Measurements from ENCODE around the gene SCO2. TPM values are rescaled to one million over a fixed set of nuclear protein-coding genes. Genes with fewer than 3 reads are reported as not detected.

SCO2 gene
- total and polyA plus RNA-seq, 2 of the 4 experiments (the other 2 are of a cell fraction), result 1.3 to 1.9 TPM

DNA sequence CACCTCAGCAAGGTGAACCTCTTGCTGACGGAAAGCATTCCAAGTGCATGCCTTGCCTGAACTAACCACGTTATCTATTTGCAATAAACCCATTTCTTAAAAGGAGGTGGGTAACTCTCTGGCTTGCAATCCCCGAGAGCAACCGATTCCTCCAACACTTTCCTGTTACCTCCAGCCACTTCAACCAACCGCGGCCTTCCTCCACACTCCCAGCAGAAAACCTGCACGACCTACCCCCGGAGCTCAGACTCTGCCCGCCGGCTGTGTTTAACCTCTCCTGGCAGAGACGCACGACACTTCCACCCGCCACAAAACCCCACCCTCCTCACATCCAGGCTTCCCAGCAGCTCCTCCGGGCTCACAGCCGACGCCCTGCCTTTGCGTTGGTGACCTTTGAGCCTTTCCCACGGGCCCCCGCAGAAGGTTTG lies 708 bp downstream of the SCO2 start:
- peak overlapping the region; percentile 71 for H3K4ac ChIP-seq (ENCODE audit: low read depth, low read length)
- no peak overlapping the region for H3K18ac ChIP-seq (ENCODE audit: low read depth, low read length)
- H2BK15ac ChIP-seq (ENCODE audit: low read depth, low read length), result no peak overlapping the region
- peak overlapping the region; percentile 76 for H3K27ac ChIP-seq (ENCODE audit: insufficient read depth, low read length)
- CTCF ChIA-PET, result interaction anchor here (0.5 to 1.6 kb wide), 3 partner anchors 23 to 94 kb away, joined by 3 to 8 read pairs (median 3); partner anchors contain the start of gene SYCE3
- H4K20me1 ChIP-seq (ENCODE audit: insufficient read depth, low read length), result peaks cover 19% of the 10 kb centered on the region
- POLR2A ChIA-PET (ENCODE audit: unreplicated experiment), result interaction anchor here (0.6 kb wide), 1 partner anchor 10 kb away, joined by 3 read pairs; no protein-coding TSS in a partner anchor
- peak overlapping the region; percentile 79 for H3K14ac ChIP-seq (replicated peaks; ENCODE audit: low read depth, low read length)
- H3K9me1 ChIP-seq (ENCODE audit: insufficient read depth, low read length), result peaks cover 12% of the 10 kb centered on the region
- peaks cover 11 to 46% of the 10 kb centered on the region in 2 experiments for H3K79me1 ChIP-seq (ENCODE audit: low read depth in 1 of 2, low read length in 2 of 2)
- H3K9me3 ChIP-seq (ENCODE audit: control insufficient read depth, insufficient read depth, low read length), result no peaks in the 10 kb centered on the region
- no peak for ATAC-seq (ENCODE audit: low read depth)
- peaks cover 13% of the 10 kb centered on the region for H3K4me1 ChIP-seq (ENCODE audit: control insufficient read depth, insufficient read depth, low read length)
- H3K23ac ChIP-seq (ENCODE audit: low read depth, low read length), result peak overlapping the region; percentile 2; the same call in 1 of the 2 replicates
- intact Hi-C loops (cut with micrococcal nuclease) (loop anchor here (5.0 kb wide), 1 partner anchor 58 kb away; the partner anchor contains the start of gene CHKB), dilution Hi-C loops (cut with HindIII; ENCODE audit: low sequenced_read_pairs, unreplicated experiment) (no loop called here), in situ Hi-C loops (cut with MboI; ENCODE audit: low sequenced_read_pairs) (loop anchor here (5.0 kb wide), 1 partner anchor 53 kb away; the partner anchor contains the start of gene CPT1B)
- peak overlapping the region; percentile 37 to 86; a peak in 2 of 4 replicates for H4K8ac ChIP-seq (ENCODE audit: low read depth in 2 of 2, low read length in 2 of 2)
- peak overlapping the region; percentile 98 for H2AK9ac ChIP-seq (replicated peaks; ENCODE audit: low read depth, low read length, poor library complexity)
- 0 out of 2 replicates have a peak overlapping the region, but pooled peaks have one; percentile 36 for H3K56ac ChIP-seq (ENCODE audit: extremely low read depth, insufficient read depth, low read length)
- 34% methylated on average over 6 of the region's 19 CpGs; no CpG with 5 or more reads in 1 of the 2 experiments for WGBS, 2 experiments (ENCODE audit: extremely low coverage in 2 of 2, insufficient read length in 1 of 2)
- H2BK120ac ChIP-seq (ENCODE audit: low read depth, low read length), result no peak overlapping the region
- H2AFZ ChIP-seq (replicated peaks; ENCODE audit: low read length, poor library complexity), result peak overlapping the region; percentile 96
- H3K4me2 ChIP-seq (ENCODE audit: low read depth, low read length), result peak overlapping the region; percentile 88
- DNase-seq, result no peak
- BruUV-seq (replicated peaks), result no TSS peak
- TF ChIP-seq, protein P1, sequence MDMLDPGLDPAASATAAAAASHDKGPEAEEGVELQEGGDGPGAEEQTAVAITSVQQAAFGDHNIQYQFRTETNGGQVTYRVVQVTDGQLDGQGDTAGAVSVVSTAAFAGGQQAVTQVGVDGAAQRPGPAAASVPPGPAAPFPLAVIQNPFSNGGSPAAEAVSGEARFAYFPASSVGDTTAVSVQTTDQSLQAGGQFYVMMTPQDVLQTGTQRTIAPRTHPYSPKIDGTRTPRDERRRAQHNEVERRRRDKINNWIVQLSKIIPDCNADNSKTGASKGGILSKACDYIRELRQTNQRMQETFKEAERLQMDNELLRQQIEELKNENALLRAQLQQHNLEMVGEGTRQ (IDR thresholded peaks at IDR 0.05; ENCODE audit: low read depth, low read length), result no peak
- TF ChIP-seq, protein P2, sequence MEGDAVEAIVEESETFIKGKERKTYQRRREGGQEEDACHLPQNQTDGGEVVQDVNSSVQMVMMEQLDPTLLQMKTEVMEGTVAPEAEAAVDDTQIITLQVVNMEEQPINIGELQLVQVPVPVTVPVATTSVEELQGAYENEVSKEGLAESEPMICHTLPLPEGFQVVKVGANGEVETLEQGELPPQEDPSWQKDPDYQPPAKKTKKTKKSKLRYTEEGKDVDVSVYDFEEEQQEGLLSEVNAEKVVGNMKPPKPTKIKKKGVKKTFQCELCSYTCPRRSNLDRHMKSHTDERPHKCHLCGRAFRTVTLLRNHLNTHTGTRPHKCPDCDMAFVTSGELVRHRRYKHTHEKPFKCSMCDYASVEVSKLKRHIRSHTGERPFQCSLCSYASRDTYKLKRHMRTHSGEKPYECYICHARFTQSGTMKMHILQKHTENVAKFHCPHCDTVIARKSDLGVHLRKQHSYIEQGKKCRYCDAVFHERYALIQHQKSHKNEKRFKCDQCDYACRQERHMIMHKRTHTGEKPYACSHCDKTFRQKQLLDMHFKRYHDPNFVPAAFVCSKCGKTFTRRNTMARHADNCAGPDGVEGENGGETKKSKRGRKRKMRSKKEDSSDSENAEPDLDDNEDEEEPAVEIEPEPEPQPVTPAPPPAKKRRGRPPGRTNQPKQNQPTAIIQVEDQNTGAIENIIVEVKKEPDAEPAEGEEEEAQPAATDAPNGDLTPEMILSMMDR (conservative IDR thresholded peaks at IDR 0.05; ENCODE audit: low read depth, low read length), result no peak
- TF ChIP-seq, protein P3, sequence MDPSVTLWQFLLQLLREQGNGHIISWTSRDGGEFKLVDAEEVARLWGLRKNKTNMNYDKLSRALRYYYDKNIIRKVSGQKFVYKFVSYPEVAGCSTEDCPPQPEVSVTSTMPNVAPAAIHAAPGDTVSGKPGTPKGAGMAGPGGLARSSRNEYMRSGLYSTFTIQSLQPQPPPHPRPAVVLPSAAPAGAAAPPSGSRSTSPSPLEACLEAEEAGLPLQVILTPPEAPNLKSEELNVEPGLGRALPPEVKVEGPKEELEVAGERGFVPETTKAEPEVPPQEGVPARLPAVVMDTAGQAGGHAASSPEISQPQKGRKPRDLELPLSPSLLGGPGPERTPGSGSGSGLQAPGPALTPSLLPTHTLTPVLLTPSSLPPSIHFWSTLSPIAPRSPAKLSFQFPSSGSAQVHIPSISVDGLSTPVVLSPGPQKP (IDR thresholded peaks at IDR 0.05; ENCODE audit: borderline replicate concordance, low read depth, low read length), result no peak
- TF ChIP-seq POLR2A (IDR thresholded peaks at IDR 0.05; ENCODE audit: low read depth, low read length) (no peak), FOS (IDR thresholded peaks at IDR 0.05; ENCODE audit: low read depth, low read length) (no peak), RCOR1 (IDR thresholded peaks at IDR 0.05; ENCODE audit: insufficient replicate concordance, low read length) (no peak), SMC3 (IDR thresholded peaks at IDR 0.05; ENCODE audit: low read depth, low read length) (no peak), MXI1 (IDR thresholded peaks at IDR 0.05; ENCODE audit: borderline replicate concordance, low read depth, low read length) (no peak), CHD1 (IDR thresholded peaks at IDR 0.05; ENCODE audit: low read depth, low read length) (no peak), BHLHE40 (IDR thresholded peaks at IDR 0.05; ENCODE audit: low read depth, low read length) (no peak), NFE2L2 (IDR thresholded peaks at IDR 0.05; ENCODE audit: low read depth, low read length) (no peak), RFX5 (IDR thresholded peaks at IDR 0.05; ENCODE audit: low read depth, low read length) (no peak), RAD21 (IDR thresholded peaks at IDR 0.05; ENCODE audit: low read length) (no peak)
- H2AK5ac ChIP-seq (ENCODE audit: low read depth, low read length), result peak overlapping the region; percentile 61; the same call in 1 of the 2 replicates
- H2BK5ac ChIP-seq (ENCODE audit: low read depth, low read length, poor library complexity, severe bottlenecking), result peak overlapping the region; percentile 77
- H4K5ac ChIP-seq (ENCODE audit: low read depth, low read length), result peak overlapping the region; percentile 36; the same call in 1 of the 2 replicates
- H4K91ac ChIP-seq (ENCODE audit: insufficient read depth, low read depth, low read length), result peak overlapping the region; percentile 56; the same call in 1 of the 2 replicates
- peak overlapping the region; percentile 77 for H3K9ac ChIP-seq (ENCODE audit: low read depth, low read length)
- no peak overlapping the region for H2BK20ac ChIP-seq (ENCODE audit: low read depth, low read length)
- no peaks in the 10 kb centered on the region for H3K27me3 ChIP-seq (ENCODE audit: control insufficient read depth, insufficient read depth, low read length)
- peaks cover 24% of the 10 kb centered on the region for H3K36me3 ChIP-seq (ENCODE audit: control insufficient read depth, insufficient read depth, low read length)
- H3K4me3 ChIP-seq (ENCODE audit: insufficient read depth, low read depth, low read length), result peak overlapping the region; percentile 84
